Activated CD8-positive, alpha-beta T cell treated with anti-CD3 and anti-CD28 coated beads for 36 hours (primary cell): ENCODE results near the gene SMARCD2. TPM values are rescaled to one million over a fixed set of nuclear protein-coding genes. Genes with fewer than 3 reads are reported as not detected.
A peak's percentile ranks its signal among the peaks of the same experiment; 100 is the strongest.

Source experiments
- ATAC-seq: fragments of 200-7000 bp; cut with Tn5 transposase; one replicate; pipeline ENCODE4 v1.10.0; 2021; ENCODE audit warnings: mild to moderate bottlenecking, moderate library complexity
- CTCF ChIA-PET: fragments of 350-600 bp; sonication (Branson Sonifier 250); formaldehyde crosslinking; loops from one replicate; lab custom pipeline; 2021; ENCODE audit warnings: antibody characterized with exemption; lab: Charles Lee
- POLR2A ChIA-PET: fragments of 350-600 bp; sonication (Branson Sonifier 250); formaldehyde crosslinking; loops from one replicate; lab custom pipeline; 2021; ENCODE audit warnings: antibody characterized with exemption; lab: Charles Lee
- DNase-seq: peaks from one replicate; pipeline ENCODE4 v3.0.0-alpha.2; 2020
- H3K27ac Mint-ChIP-seq: one replicate; pipeline ENCODE4 v1.8.0; 2021; ENCODE audit warnings: mild to moderate bottlenecking, mixed read lengths
- H3K27me3 Mint-ChIP-seq: one replicate; pipeline ENCODE4 v1.8.0; 2021; ENCODE audit warnings: mixed read lengths
- H3K36me3 Mint-ChIP-seq: one replicate; pipeline ENCODE4 v1.8.0; 2021; ENCODE audit warnings: low read depth, mixed read lengths
- H3K4me1 Mint-ChIP-seq: one replicate; pipeline ENCODE4 v1.8.0; 2021; ENCODE audit warnings: low read depth, mixed read lengths
- H3K4me3 Mint-ChIP-seq: one replicate; pipeline ENCODE4 v1.8.0; 2021; ENCODE audit warnings: mild to moderate bottlenecking, moderate library complexity, mixed read lengths
- H3K9me3 Mint-ChIP-seq: one replicate; pipeline ENCODE4 v1.8.0; 2021; ENCODE audit warnings: mixed read lengths
- CTCF ChIP-seq: fragments of 200-600 bp; IDR thresholded peaks from one replicate; pipeline ENCODE4 v1.8.0; 2022; ENCODE audit warnings: antibody characterized with exemption, mild to moderate bottlenecking
- intact Hi-C: fragments of 100-400 bp; cut with micrococcal nuclease; formaldehyde crosslinking; loops from one replicate; pipeline ENCODE4 v1.10.0; 2022
- total RNA-seq, 2 experiments: library from RNA; stranded (reverse); gene quantifications; one replicate each; pipeline ENCODE4 v1.2.3, GENCODE V29; 2021

Gene SMARCD2
- total RNA-seq, 2 experiments from 2014 or later = 99.4 to 103 TPM

DNA sequence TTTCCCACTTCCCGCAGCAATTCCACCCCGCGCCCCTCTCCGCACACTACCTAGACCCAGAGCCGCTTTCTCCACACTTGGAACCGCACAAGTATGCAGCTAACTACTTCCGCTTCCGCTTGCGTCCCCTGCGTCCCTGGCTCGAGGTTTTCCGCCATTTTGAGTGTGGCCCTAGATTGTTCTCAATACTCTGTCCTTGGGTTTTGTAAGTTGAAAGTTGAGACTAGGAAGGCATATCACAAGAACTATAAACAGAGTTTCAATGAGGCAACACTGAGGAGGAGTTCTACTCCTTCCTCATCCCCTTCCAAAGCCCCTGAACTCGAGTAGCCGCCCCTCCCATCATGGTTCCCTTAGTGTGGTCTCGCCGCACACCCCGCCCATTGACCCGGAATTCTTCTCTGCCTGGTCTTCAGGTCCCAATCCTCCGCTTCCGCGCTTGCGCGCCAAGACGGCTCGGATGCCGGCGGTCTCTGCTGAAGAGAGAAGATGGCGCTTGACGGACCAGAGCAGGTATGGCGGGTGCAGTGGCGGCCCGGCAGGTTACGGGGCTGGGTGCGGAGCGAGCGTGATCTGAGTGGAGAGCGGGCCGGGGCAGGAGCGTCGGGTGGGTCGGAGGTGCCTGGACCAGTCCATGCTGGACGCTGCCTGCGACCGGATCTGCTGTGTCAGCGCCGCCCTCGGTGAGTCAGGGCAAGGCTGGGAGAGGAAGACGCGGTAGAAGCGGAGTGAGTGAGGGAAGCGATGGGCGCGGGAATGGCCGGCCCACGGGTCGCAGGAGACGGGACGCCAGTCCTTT is 15.3 kb downstream of the SMARCD2 start, which contains the start of the genes FTSJ3 and PSMC5:
Gene FTSJ3, minus strand, starts transcription at position 662 of the 799 bp plus-strand sequence. CDS start 761 bp downstream, outside the sequence.
Gene PSMC5, plus strand, starts transcription at position 430 of the 799 bp plus-strand sequence. Its CDS starts 60 bp downstream, at position 490.
- H3K4me1 Mint-ChIP-seq = peaks cover 78% of the 10 kb centered on the region
- peak; percentile 94 for ATAC-seq

DNA sequence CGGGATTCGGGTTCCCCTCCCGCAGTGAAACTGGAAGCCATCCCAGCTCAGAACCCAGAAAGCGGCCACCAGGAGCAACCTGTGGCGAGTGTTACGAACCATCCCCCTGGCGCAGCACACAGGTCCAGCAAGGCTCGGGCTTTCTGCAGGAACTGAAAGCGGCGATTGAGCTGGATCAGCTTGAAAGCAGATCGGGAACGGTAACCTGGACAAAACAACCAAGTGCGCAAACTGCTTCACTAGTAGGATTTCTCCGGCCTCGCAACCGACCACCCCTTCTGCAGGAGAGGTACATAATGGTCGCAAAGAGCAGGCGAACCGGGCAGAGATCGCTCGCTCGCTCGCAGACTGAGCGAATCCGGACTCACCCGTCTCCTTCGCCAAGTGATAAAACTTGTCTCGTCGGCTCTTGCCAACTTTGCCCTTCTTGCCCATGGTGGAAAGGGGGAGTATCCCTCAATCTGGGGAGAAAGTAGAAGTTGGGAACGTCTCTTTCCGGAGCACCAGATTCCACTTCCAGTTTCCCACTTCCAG is 15.9 kb downstream of the SMARCD2 start:
- ChIA-PET CTCF (interaction anchor here (1.2 to 1.4 kb wide), 4 partner anchors 11 to 50 kb away, joined by 3 to 6 read pairs (median 3); partner anchors contain the start of gene SMARCD2), POLR2A (interaction anchor here (0.6 to 11.6 kb wide), 15 partner anchors 8 to 129 kb away, joined by 3 to 188 read pairs (median 3); partner anchors contain the start of genes CCDC47, DDX42, LIMD2 and SMARCD2)
- H3K27ac Mint-ChIP-seq = peak overlapping the region; percentile 100
- H3K27me3 Mint-ChIP-seq = no peaks in the 10 kb centered on the region
- intact Hi-C loops = loop anchor here (5.0 kb wide), 1 partner anchor 49 kb away; no protein-coding TSS in a partner anchor
- H3K4me3 Mint-ChIP-seq = peak overlapping the region; percentile 100
- peaks cover 87% of the 10 kb centered on the region for H3K36me3 Mint-ChIP-seq
- TF ChIP-seq CTCF = no peak
- peak; percentile 27 for DNase-seq
- H3K9me3 Mint-ChIP-seq = no peaks in the 10 kb centered on the region
- peaks cover 76% of the 10 kb centered on the region for H3K4me1 Mint-ChIP-seq
- ATAC-seq = peak; percentile 3

More for the DNA sequence above, 15.3 kb downstream of the SMARCD2 start, which contains the start of the genes FTSJ3 and PSMC5:
- Mint-ChIP-seq H3K27ac (peak within 1 kb of the TSS; percentile 100), H3K27me3 (no peaks in the 10 kb centered on the region), H3K36me3 (peaks cover 87% of the 10 kb centered on the region), H3K4me3 (peak within 1 kb of the TSS; percentile 100), H3K9me3 (no peaks in the 10 kb centered on the region)
- peak; percentile 98 for DNase-seq
- ChIA-PET POLR2A (interaction anchor here (0.7 to 11.6 kb wide), 10 partner anchors 9 to 85 kb away, joined by 3 to 188 read pairs (median 4); partner anchors contain the start of genes CCDC47, DDX42 and SMARCD2), CTCF (interaction anchor here (1.2 to 2.9 kb wide), 9 partner anchors 10 to 129 kb away, joined by 3 to 22 read pairs (median 4); partner anchors contain the start of genes SMARCD2 and STRADA)
- TF ChIP-seq CTCF = peak; percentile 50
- intact Hi-C loops = loop anchor here (5.0 kb wide), 1 partner anchor 50 kb away; no protein-coding TSS in a partner anchor

DNA sequence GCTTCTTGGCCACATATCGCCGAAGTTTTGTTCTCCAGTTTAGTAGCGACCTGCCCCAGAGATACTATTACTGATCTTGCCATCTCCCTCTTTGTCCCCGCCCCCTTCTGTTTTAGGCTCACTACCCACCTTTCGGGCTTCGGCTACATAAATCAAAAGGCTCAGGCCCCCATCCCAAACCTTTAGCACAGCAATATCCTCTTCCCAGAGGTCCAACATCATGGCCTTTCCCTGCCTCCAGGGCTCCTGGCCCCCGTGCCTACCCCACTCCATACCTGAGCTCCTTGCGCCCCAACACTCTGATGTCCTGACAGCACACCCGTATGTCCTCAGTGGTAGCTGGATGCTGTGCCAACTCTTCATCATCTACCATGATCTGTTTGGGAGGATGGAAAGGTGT is 18.1 kb downstream of the SMARCD2 start:
- TF ChIP-seq CTCF = no peak
- Mint-ChIP-seq H3K4me3 (no peak overlapping the region), H3K27ac (peak overlapping the region; percentile 60), H3K4me1 (peaks cover 61% of the 10 kb centered on the region), H3K27me3 (no peaks in the 10 kb centered on the region), H3K36me3 (peaks cover 87% of the 10 kb centered on the region), H3K9me3 (no peaks in the 10 kb centered on the region)
- CTCF ChIA-PET = interaction anchor here (1.1 to 2.6 kb wide), 4 partner anchors 11 to 82 kb away, joined by 3 to 9 read pairs (median 4); partner anchors contain the start of genes CCDC47 and DDX42
- POLR2A ChIA-PET = interaction anchor here (0.7 to 11.6 kb wide), 10 partner anchors 8 to 126 kb away, joined by 3 to 188 read pairs (median 4); partner anchors contain the start of genes CCDC47, DDX42 and SMARCD2
- ATAC-seq (no peak), DNase-seq (no peak)
- intact Hi-C loops = no loop called here

GRCh38 chr17:63823659-63824331 is 18.7 kb downstream of the SMARCD2 start:
- no peak for DNase-seq
- ATAC-seq = no peak

More at GRCh38 chr17:63823659-63824331, 18.7 kb downstream of the SMARCD2 start:
- Mint-ChIP-seq H3K27me3 (no peaks in the 10 kb centered on the region), H3K4me1 (peaks cover 55% of the 10 kb centered on the region), H3K9me3 (no peaks in the 10 kb centered on the region), H3K36me3 (peaks cover 86% of the 10 kb centered on the region), H3K27ac (peak overlapping the region; percentile 60), H3K4me3 (no peak overlapping the region)
- POLR2A ChIA-PET = interaction anchor here (0.8 to 11.6 kb wide), 7 partner anchors 8 to 50 kb away, joined by 3 to 188 read pairs (median 21); partner anchors contain the start of genes CCDC47, DDX42 and SMARCD2
- CTCF ChIA-PET = interaction anchor here (1.1 to 2.6 kb wide), 3 partner anchors 11 to 50 kb away, joined by 3 to 9 read pairs (median 3); partner anchors contain the start of genes CCDC47 and DDX42
- no peak for TF ChIP-seq CTCF
- intact Hi-C loops = no loop called here
